ENCODE data around the gene MYBPH.

The MYBPH gene

GRCh38 chr1:203165101-203165799 is 10.4 kb downstream of the MYBPH start:
- no peak for DNase-seq

GRCh38 chr1:203163891-203164635 is 11.6 kb downstream of the MYBPH start:
- DNase-seq, result no peak

- no peak for DNase-seq
Measured at GRCh38 chr1:203162403-203162802, 13.2 kb downstream of the MYBPH start.

GRCh38 chr1:203161703-203162102 is 13.9 kb downstream of the MYBPH start:
- no peak for DNase-seq

- no peak for DNase-seq
Measured at GRCh38 chr1:203161175-203161574, 14.5 kb downstream of the MYBPH start.

GRCh38 chr1:203159844-203160243 is 15.8 kb downstream of the MYBPH start:
- DNase-seq, result no peak

- DNase-seq, result no peak
Measured at GRCh38 chr1:203158960-203159665, 16.5 kb downstream of the MYBPH start.

GRCh38 chr1:203158423-203158822 is 17.2 kb downstream of the MYBPH start:
- DNase-seq, result no peak

- DNase-seq, result no peak
Measured at GRCh38 chr1:203156280-203156679, 19.3 kb downstream of the MYBPH start.

GRCh38 chr1:203153989-203154821 is 21.4 kb downstream of the MYBPH start:
- DNase-seq, result no peak

GRCh38 chr1:203153051-203153988 is 22.3 kb downstream of the MYBPH start:
- DNase-seq, result no peak

GRCh38 chr1:203152158-203153034 is 23.2 kb downstream of the MYBPH start:
- no peak for DNase-seq

GRCh38 chr1:203151362-203152157 is 24.1 kb downstream of the MYBPH start:
- DNase-seq, result no peak

- no peak for DNase-seq
Measured at GRCh38 chr1:203150511-203151297, 24.9 kb downstream of the MYBPH start.

- DNase-seq, result no peak
Measured at GRCh38 chr1:203149188-203149840, 26.3 kb downstream of the MYBPH start.

GRCh38 chr1:203148579-203148978 is 27.0 kb downstream of the MYBPH start:
- no peak for DNase-seq

- DNase-seq, result no peak
Measured at GRCh38 chr1:203148127-203148526, 27.5 kb downstream of the MYBPH start.

GRCh38 chr1:203147376-203147775 is 28.2 kb downstream of the MYBPH start:
- no peak for DNase-seq
